Mammary epithelial cell (primary cell): Measurements from ENCODE around the gene KIF24.

ENCODE experiments used
- CTCF ChIP-seq, 2 donors: IDR thresholded peaks in 1 of 2; conservative IDR thresholded peaks in 1 of 2; 2 replicates each; pipeline ENCODE4 v1.5.1; 2011 to 2012; ENCODE audit warnings: inconsistent platforms in 2 of 2, low read length in 2 of 2, mild to moderate bottlenecking in 2 of 2, control low read depth in 1 of 2, low read depth in 1 of 2; ENCODE audit not compliant: insufficient read depth in 1 of 2; ENCODE audit errors: extremely low read depth in 1 of 2
- EZH2 ChIP-seq: IDR thresholded peaks from 2 replicates; pipeline ENCODE4 v1.6.1; 2012; ENCODE audit warnings: low read length, inconsistent platforms, borderline replicate concordance

GRCh38 chr9:34334916-34335315 is 5.8 kb upstream of the KIF24 start:
- TF ChIP-seq EZH2 (no peak), CTCF (conservative IDR thresholded peaks at IDR 0.05 in 1 of 2, IDR thresholded peaks at IDR 0.05 in 1 of 2; ENCODE audit: extremely low read depth in 1 of 2, insufficient read depth in 1 of 2, low read depth in 1 of 2, low read length in 2 of 2) (no peak)
